Colonic mucosa (tissue), 4 donors: ENCODE measurements around the gene TRIO. TPM values are rescaled to one million over a fixed set of nuclear protein-coding genes. Genes with fewer than 3 reads are reported as not detected.

Source experiments
- DNase-seq: peaks from one replicate; pipeline ENCODE4 v3.0.0-alpha.2; 2020
- H3K27ac ChIP-seq: fragments of 200-600 bp; one replicate; pipeline ENCODE4 v1.8.0; 2021
- H3K27me3 ChIP-seq: fragments of 200-600 bp; one replicate; pipeline ENCODE4 v1.8.0; 2021
- H3K36me3 ChIP-seq: fragments of 200-600 bp; one replicate; pipeline ENCODE4 v1.8.0; 2021
- H3K4me1 ChIP-seq: fragments of 200-600 bp; one replicate; pipeline ENCODE4 v1.8.0; 2021; ENCODE audit warnings: mild to moderate bottlenecking
- H3K4me3 ChIP-seq: fragments of 200-600 bp; one replicate; pipeline ENCODE4 v1.8.0; 2021
- H3K9ac ChIP-seq, 2 donors: one replicate each; pipeline ENCODE4 v1.7.0; 2013; ENCODE audit warnings: control low read depth in 2 of 2, low read depth in 2 of 2, low read length in 2 of 2
- H3K9me3 ChIP-seq: fragments of 200-600 bp; one replicate; pipeline ENCODE4 v1.8.0; 2021
- CTCF ChIP-seq: fragments of 200-600 bp; IDR thresholded peaks from one replicate; pipeline ENCODE4 v1.8.0; 2022; ENCODE audit warnings: antibody characterized with exemption, mild to moderate bottlenecking
- intact Hi-C: fragments of 100-400 bp; cut with DNase I; formaldehyde crosslinking; loops from one replicate; pipeline ENCODE4 v1.14.1; 2022
- total RNA-seq, 2 donors: library from RNA; stranded (reverse); fragmentation: NEBNext Ultra II Directional in 1 of 2; extraction: Animal tissue kit (Norgen Biotek cat#: 25700) in 1 of 2; gene quantifications; one replicate each; pipeline ENCODE4 v1.2.1, GENCODE V29; 2021
- donor health status: healthy.
- donor health status: DM: no; HTN: no; CAD: no.
- donor health status: DM: no; HTN: no; CAD: no.

The TRIO gene
- total RNA-seq, 2 donors from 2014 or later = 134 to 138 TPM

DNA sequence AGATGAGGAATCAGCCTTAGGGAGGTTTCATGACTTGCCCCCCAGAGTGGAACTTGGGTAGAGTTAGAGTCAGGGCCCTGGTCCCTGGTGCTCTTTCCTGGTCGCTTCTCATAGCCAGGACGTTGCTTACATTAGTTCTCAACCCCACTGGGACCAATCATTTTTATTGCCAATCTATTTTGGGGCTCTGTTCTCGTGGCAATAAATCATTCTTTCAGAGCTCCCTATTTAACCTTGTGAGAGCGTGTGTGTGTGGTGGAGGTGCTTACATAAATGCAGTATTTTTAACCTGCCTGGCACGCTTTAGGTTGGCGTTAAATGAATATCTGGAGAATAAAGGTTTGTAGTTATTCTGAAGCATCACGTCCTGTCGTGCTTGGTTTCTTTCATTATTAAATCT lies 4.1 kb downstream of the TRIO start:
- no peaks in the 10 kb centered on the region for H3K9me3 ChIP-seq
- H3K4me1 ChIP-seq = peaks cover 24% of the 10 kb centered on the region
- H3K36me3 ChIP-seq = no peaks in the 10 kb centered on the region
- TF ChIP-seq CTCF = no peak
- no peaks in the 10 kb centered on the region for H3K27me3 ChIP-seq
- no peak overlapping the region for H3K4me3 ChIP-seq
- no peak for DNase-seq
- H3K9ac ChIP-seq = peak overlapping the region in 1 of 2 donors; percentile 74
- intact Hi-C loops = loop anchor here (5.0 to 10.0 kb wide), 3 partner anchors 35 to 118 kb away; no protein-coding TSS in a partner anchor
- H3K27ac ChIP-seq = no peak overlapping the region

GRCh38 chr5:14148483-14148882 lies 5.3 kb downstream of the TRIO start:
- Histone ChIP-seq H3K9ac (no peak overlapping the region), H3K27me3 (no peaks in the 10 kb centered on the region), H3K4me1 (peaks cover 30% of the 10 kb centered on the region), H3K9me3 (no peaks in the 10 kb centered on the region), H3K4me3 (no peak overlapping the region), H3K27ac (no peak overlapping the region), H3K36me3 (no peaks in the 10 kb centered on the region)
- no peak for TF ChIP-seq CTCF
- DNase-seq = no peak
- intact Hi-C loops = loop anchor here (5.0 to 10.0 kb wide), 3 partner anchors 34 to 116 kb away; no protein-coding TSS in a partner anchor

DNA sequence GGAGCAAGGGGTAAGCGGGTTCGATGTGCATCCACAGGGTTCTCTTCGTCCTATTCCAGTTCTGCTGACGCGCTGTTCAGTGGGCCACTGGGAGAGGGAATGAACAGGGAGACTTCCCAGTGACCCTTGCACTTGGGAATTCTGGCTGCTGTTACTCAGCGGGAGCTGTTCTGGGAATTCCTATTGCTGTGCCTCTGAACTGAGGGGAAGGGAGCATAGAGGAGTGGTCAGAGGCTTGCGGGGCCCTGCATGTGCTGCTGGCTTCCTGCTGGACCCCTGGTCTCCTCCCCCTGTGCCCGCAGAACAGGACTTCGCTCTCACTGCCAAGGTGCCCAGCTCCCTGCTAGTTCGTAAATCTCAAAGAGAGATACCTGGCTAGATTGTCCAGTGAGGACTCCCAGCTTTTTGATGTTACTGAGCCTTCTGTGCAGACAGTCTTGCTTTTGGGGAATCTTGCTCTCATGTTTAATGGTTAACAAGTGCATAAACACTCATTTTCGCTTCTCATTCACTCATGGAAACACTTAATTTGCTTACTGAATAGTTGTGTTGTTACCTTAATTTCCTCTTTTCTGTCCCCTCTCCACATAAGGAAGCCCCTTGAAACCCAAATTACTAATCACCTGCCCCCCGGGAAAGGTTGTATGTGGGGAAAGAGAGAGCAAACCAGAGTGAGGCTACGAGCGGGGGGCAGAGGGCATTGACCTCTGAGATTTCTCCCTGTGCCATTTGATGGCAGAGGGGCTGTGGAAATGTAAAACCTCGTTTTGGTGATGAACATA lies 5.9 kb downstream of the TRIO start:
- H3K36me3 ChIP-seq = no peaks in the 10 kb centered on the region
- no peak overlapping the region for H3K4me3 ChIP-seq
- H3K4me1 ChIP-seq = peaks cover 34% of the 10 kb centered on the region
- H3K9ac ChIP-seq = peak overlapping the region in 1 of 2 donors; percentile 3
- H3K27ac ChIP-seq = no peak overlapping the region
- intact Hi-C loops = loop anchor here (5.0 to 10.0 kb wide), 3 partner anchors 33 to 116 kb away; no protein-coding TSS in a partner anchor
- no peak for DNase-seq
- H3K9me3 ChIP-seq = no peaks in the 10 kb centered on the region
- no peak for TF ChIP-seq CTCF
- H3K27me3 ChIP-seq = no peaks in the 10 kb centered on the region

DNA sequence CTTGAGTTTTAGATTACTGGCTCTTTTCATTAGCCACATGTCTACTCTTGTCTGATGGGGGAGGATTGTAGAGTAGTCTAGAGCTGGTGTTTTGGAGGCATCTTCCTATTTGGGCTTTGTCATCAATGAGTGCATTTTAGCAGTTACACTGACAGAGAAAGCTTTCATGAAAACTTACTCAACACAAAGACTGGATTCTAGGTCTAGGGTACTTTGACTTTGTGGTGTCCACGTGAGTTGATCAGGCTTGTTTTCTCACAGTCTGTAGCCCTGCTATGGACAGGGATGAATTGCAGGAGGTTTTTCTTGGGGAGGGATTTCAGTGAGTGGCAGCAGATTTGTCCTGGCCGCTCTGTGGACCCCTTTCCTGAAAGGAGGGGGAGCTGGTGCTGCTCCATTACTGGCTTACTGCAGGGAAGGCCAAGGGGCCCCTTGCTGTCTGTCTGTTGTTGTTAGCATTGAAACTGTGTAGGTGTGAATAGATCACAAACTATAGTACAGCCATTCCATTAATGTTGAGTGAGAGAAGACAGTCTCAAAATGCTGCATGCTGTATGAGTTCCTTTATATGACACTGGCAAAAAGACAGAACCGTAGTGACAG lies 6.6 kb downstream of the TRIO start:
- H3K9me3 ChIP-seq = no peaks in the 10 kb centered on the region
- no peaks in the 10 kb centered on the region for H3K36me3 ChIP-seq
- no peaks in the 10 kb centered on the region for H3K27me3 ChIP-seq
- H3K4me3 ChIP-seq = no peak overlapping the region
- no peak for TF ChIP-seq CTCF
- H3K27ac ChIP-seq = no peak overlapping the region
- peaks cover 34% of the 10 kb centered on the region for H3K4me1 ChIP-seq
- H3K9ac ChIP-seq = no peak overlapping the region
- no peak for DNase-seq
- intact Hi-C loops = loop anchor here (5.0 to 10.0 kb wide), 3 partner anchors 33 to 115 kb away; no protein-coding TSS in a partner anchor

GRCh38 chr5:14151416-14151815 lies 8.3 kb downstream of the TRIO start:
- peaks cover 34% of the 10 kb centered on the region for H3K4me1 ChIP-seq
- H3K27me3 ChIP-seq = no peaks in the 10 kb centered on the region
- no peak for DNase-seq
- no peak for TF ChIP-seq CTCF
- H3K36me3 ChIP-seq = no peaks in the 10 kb centered on the region
- intact Hi-C loops = no loop called here
- H3K9ac ChIP-seq = no peak overlapping the region
- H3K27ac ChIP-seq = no peak overlapping the region
- no peaks in the 10 kb centered on the region for H3K9me3 ChIP-seq
- H3K4me3 ChIP-seq = no peak overlapping the region
